ENCODE results near the gene ABTB2.

DNA sequence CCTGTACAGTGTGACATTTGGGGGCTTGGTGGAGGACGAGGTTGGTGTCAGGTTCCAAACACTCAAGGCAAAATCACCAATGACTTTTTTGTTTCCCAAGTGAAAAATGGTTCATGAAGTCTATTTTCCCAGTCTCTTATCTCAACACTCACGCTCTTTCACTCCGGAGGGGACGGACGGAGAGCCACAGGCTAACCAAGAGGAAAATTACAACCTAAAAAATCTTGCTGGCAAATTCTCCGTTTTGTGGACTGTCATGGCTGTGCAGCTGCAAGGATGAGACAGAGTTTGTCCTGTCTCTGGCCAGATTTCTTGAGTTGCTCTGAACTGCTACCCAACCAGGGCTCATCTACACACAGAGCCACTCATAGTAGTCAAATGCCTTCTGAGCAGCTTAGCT is 101.2 kb downstream of the ABTB2 start:
- TF ChIP-seq, protein P1, sequence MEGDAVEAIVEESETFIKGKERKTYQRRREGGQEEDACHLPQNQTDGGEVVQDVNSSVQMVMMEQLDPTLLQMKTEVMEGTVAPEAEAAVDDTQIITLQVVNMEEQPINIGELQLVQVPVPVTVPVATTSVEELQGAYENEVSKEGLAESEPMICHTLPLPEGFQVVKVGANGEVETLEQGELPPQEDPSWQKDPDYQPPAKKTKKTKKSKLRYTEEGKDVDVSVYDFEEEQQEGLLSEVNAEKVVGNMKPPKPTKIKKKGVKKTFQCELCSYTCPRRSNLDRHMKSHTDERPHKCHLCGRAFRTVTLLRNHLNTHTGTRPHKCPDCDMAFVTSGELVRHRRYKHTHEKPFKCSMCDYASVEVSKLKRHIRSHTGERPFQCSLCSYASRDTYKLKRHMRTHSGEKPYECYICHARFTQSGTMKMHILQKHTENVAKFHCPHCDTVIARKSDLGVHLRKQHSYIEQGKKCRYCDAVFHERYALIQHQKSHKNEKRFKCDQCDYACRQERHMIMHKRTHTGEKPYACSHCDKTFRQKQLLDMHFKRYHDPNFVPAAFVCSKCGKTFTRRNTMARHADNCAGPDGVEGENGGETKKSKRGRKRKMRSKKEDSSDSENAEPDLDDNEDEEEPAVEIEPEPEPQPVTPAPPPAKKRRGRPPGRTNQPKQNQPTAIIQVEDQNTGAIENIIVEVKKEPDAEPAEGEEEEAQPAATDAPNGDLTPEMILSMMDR (IDR thresholded peaks at IDR 0.05): no peak
- no peak for TF ChIP-seq EP300 (IDR thresholded peaks at IDR 0.05)

Measured in tibial nerve (tissue), 4 donors.